CD1c-positive myeloid dendritic cell (primary cell): Measurements from ENCODE around the gene GBP1.

Experiments
- DNase-seq: peaks from one replicate; pipeline ENCODE4 v3.0.0-alpha.2; 2016; ENCODE audit errors: extremely low spot score

GBP1 gene

GRCh38 chr1:89005286-89006151 is 59.5 kb downstream of the GBP1 start:
- DNase-seq: no peak
